PC-9 (cell line): ENCODE measurements around the gene PNKD. TPM values are rescaled to one million over a fixed set of nuclear protein-coding genes. Genes with fewer than 3 reads are reported as not detected.

Experiments used
- BruUV-seq: library from RNA; stranded (reverse); fragments of 400-500 nt; replicated peaks from 2 replicates; lab custom pipeline; 2021; lab: Mats Ljungman, UMichigan
- CTCF ChIA-PET: fragments of 300-600 bp; sonication (Branson Sonifier 250); formaldehyde crosslinking; loops from one replicate; lab custom pipeline; 2022; ENCODE audit warnings: antibody characterized with exemption; lab: Charles Lee
- POLR2A ChIA-PET: fragments of 300-600 bp; sonication (Branson Sonifier 250); formaldehyde crosslinking; loops from one replicate; lab custom pipeline; 2022; ENCODE audit warnings: antibody characterized with exemption; ENCODE audit not compliant: unreplicated experiment; lab: Charles Lee
- DNase-seq, 2 experiments: peaks; one replicate each; pipeline versions ENCODE4 v3.0.0 to v3.0.0-alpha.2; 2015 to 2022; ENCODE audit warnings: mixed read lengths in 1 of 2
- H2AFZ ChIP-seq: fragments of 200-600 bp; sonication (generic); 2 replicates; pipeline ENCODE4 v1.8.1; 2017; ENCODE audit warnings: antibody characterized with exemption
- H3F3A ChIP-seq: fragments of 200-600 bp; sonication (generic); 2 replicates; pipeline ENCODE4 v1.8.1; 2017; ENCODE audit warnings: antibody characterized with exemption, mild to moderate bottlenecking, low read depth; ENCODE audit not compliant: insufficient read depth
- H3K27ac ChIP-seq: fragments of 200-600 bp; sonication (generic); 2 replicates; pipeline ENCODE4 v1.6.1; 2016; ENCODE audit warnings: mixed run types
- H3K27me3 ChIP-seq: fragments of 200-600 bp; sonication (generic); 2 replicates; pipeline ENCODE4 v1.6.1; 2016; ENCODE audit warnings: low read depth, mixed run types; ENCODE audit not compliant: insufficient read depth
- H3K36me3 ChIP-seq: fragments of 200-600 bp; sonication (generic); 2 replicates; pipeline ENCODE4 v1.6.1; 2016; ENCODE audit warnings: low read depth, mixed run types
- H3K4me1 ChIP-seq: fragments of 200-600 bp; sonication (generic); replicated peaks from 2 replicates; pipeline ENCODE4 v1.6.1; 2016; ENCODE audit warnings: mixed run types; ENCODE audit not compliant: insufficient read depth
- H3K4me2 ChIP-seq: fragments of 200-600 bp; sonication (generic); 2 replicates; pipeline ENCODE4 v1.6.1; 2017; ENCODE audit warnings: mixed run types
- H3K4me3 ChIP-seq: fragments of 200-600 bp; sonication (generic); 2 replicates; pipeline ENCODE4 v1.6.1; 2016; ENCODE audit warnings: mixed run types
- H3K79me2 ChIP-seq: fragments of 200-600 bp; sonication (generic); 2 replicates; pipeline ENCODE4 v1.6.1; 2017; ENCODE audit warnings: low read depth, mixed run types
- H3K9me2 ChIP-seq: fragments of 200-600 bp; sonication (generic); 2 replicates; pipeline ENCODE4 v1.8.1; 2017; ENCODE audit warnings: mild to moderate bottlenecking; ENCODE audit not compliant: insufficient read depth
- H3K9me3 ChIP-seq: fragments of 200-600 bp; sonication (generic); 2 replicates; pipeline ENCODE4 v1.8.1; 2016; ENCODE audit warnings: low read depth; ENCODE audit not compliant: insufficient read depth
- H4K20me1 ChIP-seq: fragments of 200-600 bp; sonication (generic); 2 replicates; pipeline ENCODE4 v1.8.1; 2017; ENCODE audit not compliant: insufficient read depth
- CTCF ChIP-seq: fragments of 200-600 bp; sonication (generic); conservative IDR thresholded peaks from 2 replicates; pipeline ENCODE4 v1.6.1; 2017; ENCODE audit warnings: mixed run types, antibody characterized with exemption, mild to moderate bottlenecking, moderate library complexity
- EZH2 ChIP-seq: fragments of 200-600 bp; sonication (generic); IDR thresholded peaks from 2 replicates; pipeline ENCODE4 v1.8.0; 2017; ENCODE audit warnings: antibody characterized with exemption, low read depth
- intact Hi-C: fragments of 100-400 bp; cut with micrococcal nuclease; formaldehyde crosslinking; loops from one replicate; pipeline ENCODE4 v1.10.0; 2022; ENCODE audit not compliant: unreplicated experiment
- total RNA-seq: library from RNA; stranded (reverse); gene quantifications from 2 replicates; pipeline ENCODE4 v1.2.3, GENCODE V29; 2021

Gene PNKD
- total RNA-seq, 1 experiment from 2014 or later = 102 TPM

GRCh38 chr2:218261423-218262236, 8.7 kb upstream of the PNKD start:
- Histone ChIP-seq H3K27me3 (no peaks in the 10 kb centered on the region), H4K20me1 (0 out of 2 replicates have a peak, but pooled peaks cover 9% of the 10 kb centered on the region), H3K36me3 (no peaks in the 10 kb centered on the region), H3K9me2 (no peaks in the 10 kb centered on the region), H3K9me3 (no peaks in the 10 kb centered on the region), H3K27ac (no peak overlapping the region), H3K79me2 (no peaks in the 10 kb centered on the region), H3F3A (peaks cover 12% of the 10 kb centered on the region; the same call in 1 of the 2 replicates), H3K4me2 (no peak overlapping the region), H3K4me1 (no peaks in the 10 kb centered on the region), H2AFZ (no peak overlapping the region), H3K4me3 (no peak overlapping the region)
- BruUV-seq = no TSS peak
- intact Hi-C loops = no loop called here
- DNase-seq = no peak
- POLR2A ChIA-PET = interaction anchor here (0.5 to 0.6 kb wide), 2 partner anchors 739 to 1250 kb away, joined by 3 to 7 read pairs; no protein-coding TSS in a partner anchor
- TF ChIP-seq EZH2 (no peak), CTCF (no peak)
- CTCF ChIA-PET = no interaction called here

- ChIA-PET POLR2A (no interaction called here), CTCF (no interaction called here)
- Histone ChIP-seq H2AFZ (no peak overlapping the region), H3K9me2 (no peaks in the 10 kb centered on the region), H3K9me3 (no peaks in the 10 kb centered on the region), H3K79me2 (0 out of 2 replicates have a peak, but pooled peaks cover 5% of the 10 kb centered on the region), H3K36me3 (peaks cover 1% of the 10 kb centered on the region; the same call in 1 of the 2 replicates), H3K27me3 (no peaks in the 10 kb centered on the region), H4K20me1 (peaks cover 13% of the 10 kb centered on the region; the same call in 1 of the 2 replicates), H3K4me2 (no peak overlapping the region), H3F3A (peaks cover 12% of the 10 kb centered on the region; the same call in 1 of the 2 replicates), H3K27ac (no peak overlapping the region), H3K4me3 (no peak overlapping the region), H3K4me1 (no peaks in the 10 kb centered on the region)
- no TSS peak for BruUV-seq
- DNase-seq = no peak
- intact Hi-C loops = no loop called here
- TF ChIP-seq EZH2 (no peak), CTCF (no peak)
These were observed 8.1 kb upstream of the PNKD start for GRCh38 chr2:218262237-218262600.

GRCh38 chr2:218262631-218263586, 7.4 kb upstream of the PNKD start:
- Histone ChIP-seq H3K36me3 (peaks cover 7% of the 10 kb centered on the region; the same call in 1 of the 2 replicates), H3K4me2 (no peak overlapping the region), H3K4me1 (no peaks in the 10 kb centered on the region), H3K27ac (no peak overlapping the region), H4K20me1 (peaks cover 19% of the 10 kb centered on the region; the same call in 1 of the 2 replicates), H3K4me3 (no peak overlapping the region), H2AFZ (no peak overlapping the region), H3K27me3 (no peaks in the 10 kb centered on the region), H3K9me2 (no peaks in the 10 kb centered on the region), H3F3A (peaks cover 12% of the 10 kb centered on the region; the same call in 1 of the 2 replicates), H3K79me2 (peaks cover 12% of the 10 kb centered on the region), H3K9me3 (no peaks in the 10 kb centered on the region)
- TF ChIP-seq EZH2 (no peak), CTCF (no peak)
- intact Hi-C loops = no loop called here
- ChIA-PET POLR2A (no interaction called here), CTCF (no interaction called here)
- BruUV-seq = no TSS peak
- DNase-seq = no peak
